Caco-2 (cell line): ENCODE data around the gene MGP. TPM values are rescaled to one million over a fixed set of nuclear protein-coding genes. Genes with fewer than 3 reads are reported as not detected.

ENCODE experiments used
- BruUV-seq: library from RNA; stranded (reverse); fragments of 400-500 nt; replicated peaks from 2 replicates; lab custom pipeline; 2021; lab: Mats Ljungman, UMichigan
- CTCF ChIA-PET: fragments of 300-600 bp; sonication (Branson Sonifier 250); formaldehyde crosslinking; loops from one replicate; lab custom pipeline; 2022; ENCODE audit warnings: antibody characterized with exemption; lab: Charles Lee
- POLR2A ChIA-PET: fragments of 300-600 bp; sonication (Branson Sonifier 250); formaldehyde crosslinking; loops from one replicate; lab custom pipeline; 2022; ENCODE audit warnings: antibody characterized with exemption; lab: Charles Lee
- DNase-seq, 2 experiments: peaks; one replicate each; pipeline versions ENCODE4 v3.0.0 to v3.0.0-alpha.2; 2020 to 2022
- H3K27me3 ChIP-seq: replicated peaks from 2 replicates; pipeline ENCODE4 v1.6.0; 2011; ENCODE audit warnings: low read length; ENCODE audit not compliant: control insufficient read depth, insufficient read depth
- H3K36me3 ChIP-seq: 2 replicates; pipeline ENCODE4 v1.5.1; 2011; ENCODE audit warnings: low read length; ENCODE audit not compliant: control insufficient read depth, insufficient read depth
- H3K4me1 ChIP-seq: fragments of 250-450 bp; sonication (Bioruptor Pico); 2 replicates; pipeline ENCODE4 v1.5.1; 2020; ENCODE audit warnings: mild to moderate bottlenecking
- H3K4me3 ChIP-seq: 2 replicates; pipeline ENCODE4 v1.5.1; 2011; ENCODE audit warnings: low read depth, mild to moderate bottlenecking, control low read depth, low read length
- H3K9me3 ChIP-seq: fragments of 250-450 bp; sonication (Bioruptor Pico); 2 replicates; pipeline ENCODE4 v1.5.1; 2020; ENCODE audit warnings: mild to moderate bottlenecking, moderate library complexity
- H3K27ac Mint-ChIP-seq: one replicate; pipeline ENCODE4 v1.8.0; 2022; ENCODE audit warnings: mixed read lengths; ENCODE audit not compliant: unreplicated experiment
- H3K27me3 Mint-ChIP-seq: one replicate; pipeline ENCODE4 v1.8.0; 2022; ENCODE audit warnings: mixed read lengths; ENCODE audit not compliant: insufficient read depth, unreplicated experiment
- H3K36me3 Mint-ChIP-seq: one replicate; pipeline ENCODE4 v1.8.0; 2022; ENCODE audit warnings: mild to moderate bottlenecking, mixed read lengths; ENCODE audit not compliant: insufficient read depth, unreplicated experiment
- H3K4me1 Mint-ChIP-seq: one replicate; pipeline ENCODE4 v1.8.0; 2022; ENCODE audit warnings: low read depth, mixed read lengths; ENCODE audit not compliant: unreplicated experiment
- H3K4me3 Mint-ChIP-seq: one replicate; pipeline ENCODE4 v1.8.0; 2022; ENCODE audit warnings: mild to moderate bottlenecking, moderate library complexity, mixed read lengths; ENCODE audit not compliant: unreplicated experiment
- H3K9me3 Mint-ChIP-seq: one replicate; pipeline ENCODE4 v1.8.0; 2022; ENCODE audit warnings: mixed read lengths; ENCODE audit not compliant: unreplicated experiment
- intact Hi-C: fragments of 100-400 bp; cut with micrococcal nuclease; formaldehyde crosslinking; loops from one replicate; pipeline ENCODE4 v1.10.0; 2022; ENCODE audit not compliant: unreplicated experiment
- total RNA-seq: library from RNA; stranded (reverse); gene quantifications from 2 replicates; pipeline ENCODE4 v1.2.3, GENCODE V29; 2022
- TF ChIP-seq, protein P1 (sequence below), 2 experiments: fragments of 200-600 bp in 1 of 2; IDR thresholded peaks; 1 replicate in 1 of 2; 2 replicates in 1 of 2; pipeline versions ENCODE4 v1.5.1 to v1.8.0; 2011 to 2022; ENCODE audit warnings: antibody characterized with exemption in 1 of 2, control low read depth in 1 of 2, inconsistent platforms in 1 of 2, low read depth in 1 of 2, low read length in 1 of 2, mild to moderate bottlenecking in 1 of 2, moderate library complexity in 1 of 2; ENCODE audit not compliant: insufficient read depth in 1 of 2, severe bottlenecking in 1 of 2, unreplicated experiment in 1 of 2

MGP gene
- total RNA-seq, 1 experiment from 2014 or later = not detected

DNA sequence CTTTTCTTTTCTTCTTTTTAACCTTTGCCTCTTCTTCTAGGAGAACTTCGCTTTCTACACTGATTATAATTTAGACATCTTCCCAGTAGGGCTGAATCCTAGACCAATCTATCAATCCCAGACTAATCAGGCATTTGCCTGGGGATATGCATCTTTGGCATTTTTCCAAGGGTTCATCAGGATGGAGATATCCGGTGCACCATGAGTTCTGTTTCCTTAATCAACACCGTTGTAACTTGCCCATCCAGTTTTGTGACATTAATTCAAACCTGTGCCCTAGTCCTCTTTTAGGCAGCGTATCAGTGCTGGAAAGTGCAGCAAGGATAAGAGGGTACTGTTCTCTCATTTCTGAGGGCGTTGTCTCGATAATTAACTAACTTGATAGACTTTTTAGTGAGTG lies 617 bp upstream of the MGP start:
- no peak overlapping the region for H3K27ac Mint-ChIP-seq
- ChIA-PET POLR2A (no interaction called here), CTCF (no interaction called here)
- H3K4me1 ChIP-seq = no peaks in the 10 kb centered on the region
- no TSS peak for BruUV-seq
- intact Hi-C loops = no loop called here
- no peak overlapping the region for H3K4me3 ChIP-seq
- TF ChIP-seq, protein P1, sequence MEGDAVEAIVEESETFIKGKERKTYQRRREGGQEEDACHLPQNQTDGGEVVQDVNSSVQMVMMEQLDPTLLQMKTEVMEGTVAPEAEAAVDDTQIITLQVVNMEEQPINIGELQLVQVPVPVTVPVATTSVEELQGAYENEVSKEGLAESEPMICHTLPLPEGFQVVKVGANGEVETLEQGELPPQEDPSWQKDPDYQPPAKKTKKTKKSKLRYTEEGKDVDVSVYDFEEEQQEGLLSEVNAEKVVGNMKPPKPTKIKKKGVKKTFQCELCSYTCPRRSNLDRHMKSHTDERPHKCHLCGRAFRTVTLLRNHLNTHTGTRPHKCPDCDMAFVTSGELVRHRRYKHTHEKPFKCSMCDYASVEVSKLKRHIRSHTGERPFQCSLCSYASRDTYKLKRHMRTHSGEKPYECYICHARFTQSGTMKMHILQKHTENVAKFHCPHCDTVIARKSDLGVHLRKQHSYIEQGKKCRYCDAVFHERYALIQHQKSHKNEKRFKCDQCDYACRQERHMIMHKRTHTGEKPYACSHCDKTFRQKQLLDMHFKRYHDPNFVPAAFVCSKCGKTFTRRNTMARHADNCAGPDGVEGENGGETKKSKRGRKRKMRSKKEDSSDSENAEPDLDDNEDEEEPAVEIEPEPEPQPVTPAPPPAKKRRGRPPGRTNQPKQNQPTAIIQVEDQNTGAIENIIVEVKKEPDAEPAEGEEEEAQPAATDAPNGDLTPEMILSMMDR (IDR thresholded peaks at IDR 0.05; ENCODE audit: insufficient read depth in 1 of 2, low read depth in 1 of 2, low read length in 1 of 2, severe bottlenecking in 1 of 2, unreplicated experiment in 1 of 2) = no peak
- H3K36me3 Mint-ChIP-seq = no peaks in the 10 kb centered on the region
- H3K4me3 Mint-ChIP-seq = no peak overlapping the region
- no peaks in the 10 kb centered on the region for H3K36me3 ChIP-seq
- no peaks in the 10 kb centered on the region for H3K9me3 ChIP-seq
- no peaks in the 10 kb centered on the region for H3K4me1 Mint-ChIP-seq
- H3K27me3 ChIP-seq = no peaks in the 10 kb centered on the region
- peaks cover 16% of the 10 kb centered on the region for H3K27me3 Mint-ChIP-seq
- H3K9me3 Mint-ChIP-seq = no peaks in the 10 kb centered on the region
- DNase-seq = no peak

DNA sequence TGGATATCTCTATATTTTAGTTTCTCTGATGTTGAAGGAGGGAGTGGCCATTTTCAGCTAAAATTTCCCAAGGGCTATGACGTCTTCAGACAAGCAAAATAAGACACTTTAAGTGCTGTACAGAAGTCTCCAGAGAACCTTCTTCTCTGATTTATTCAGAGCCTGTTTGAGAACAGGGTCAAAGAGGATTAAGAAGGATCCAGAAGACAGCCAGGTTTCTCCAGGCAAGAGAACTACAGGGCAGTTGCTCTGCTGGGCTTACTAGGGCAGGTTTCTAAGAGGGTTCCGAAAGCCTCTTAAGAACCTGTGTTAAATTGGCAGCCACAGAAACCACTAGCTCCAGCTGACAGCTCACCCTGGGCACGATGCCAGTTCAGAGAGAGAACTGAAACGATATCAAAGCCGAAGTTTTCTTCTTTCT lies 1.2 kb downstream of the MGP start:
- no peak overlapping the region for H3K4me3 Mint-ChIP-seq

DNA sequence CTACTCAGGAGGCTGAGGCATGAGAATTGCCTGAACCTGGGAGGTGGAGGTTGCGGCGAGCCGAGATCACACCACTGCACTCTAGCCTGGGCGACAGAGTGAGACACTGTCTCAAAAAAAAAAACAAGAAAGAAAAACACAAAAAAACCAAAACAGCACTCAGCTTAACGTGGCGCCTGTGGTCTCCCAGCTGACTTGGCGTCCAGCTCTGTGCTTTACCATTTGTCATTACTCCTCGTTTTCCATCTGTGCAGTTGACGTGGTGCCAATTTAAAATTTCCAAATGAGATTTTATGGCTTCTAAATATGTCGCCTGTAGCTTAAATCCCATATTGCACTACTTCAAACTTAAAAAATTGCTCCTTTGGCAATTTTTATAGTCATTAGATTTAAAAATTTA lies 2.0 kb downstream of the MGP start:
- CTCF ChIA-PET = no interaction called here
- Mint-ChIP-seq H3K27me3 (peaks cover 19% of the 10 kb centered on the region), H3K36me3 (no peaks in the 10 kb centered on the region), H3K4me3 (no peak overlapping the region), H3K4me1 (no peaks in the 10 kb centered on the region), H3K27ac (no peak overlapping the region), H3K9me3 (no peaks in the 10 kb centered on the region)
- H3K27me3 ChIP-seq = no peaks in the 10 kb centered on the region
- no peak for DNase-seq
- BruUV-seq = no TSS peak
- intact Hi-C loops = no loop called here
- POLR2A ChIA-PET = no interaction called here
- TF ChIP-seq, protein P1 (IDR thresholded peaks at IDR 0.05; ENCODE audit: insufficient read depth in 1 of 2, low read depth in 1 of 2, low read length in 1 of 2, severe bottlenecking in 1 of 2, unreplicated experiment in 1 of 2) = no peak
- no peaks in the 10 kb centered on the region for H3K9me3 ChIP-seq
- no peaks in the 10 kb centered on the region for H3K4me1 ChIP-seq
- H3K36me3 ChIP-seq = no peaks in the 10 kb centered on the region
- no peak overlapping the region for H3K4me3 ChIP-seq

More for the DNA sequence above, 1.2 kb downstream of the MGP start:
- no peaks in the 10 kb centered on the region for H3K4me1 ChIP-seq
- no peaks in the 10 kb centered on the region for H3K27me3 ChIP-seq
- Mint-ChIP-seq H3K27ac (no peak overlapping the region), H3K27me3 (peaks cover 19% of the 10 kb centered on the region), H3K36me3 (no peaks in the 10 kb centered on the region), H3K4me1 (no peaks in the 10 kb centered on the region), H3K9me3 (no peaks in the 10 kb centered on the region)
- BruUV-seq = no TSS peak
- DNase-seq = no peak
- POLR2A ChIA-PET = no interaction called here
- no peaks in the 10 kb centered on the region for H3K9me3 ChIP-seq
- H3K36me3 ChIP-seq = no peaks in the 10 kb centered on the region
- CTCF ChIA-PET = no interaction called here
- TF ChIP-seq, protein P1 (IDR thresholded peaks at IDR 0.05; ENCODE audit: insufficient read depth in 1 of 2, low read depth in 1 of 2, low read length in 1 of 2, severe bottlenecking in 1 of 2, unreplicated experiment in 1 of 2) = no peak
- no peak overlapping the region for H3K4me3 ChIP-seq
- intact Hi-C loops = no loop called here
